ENCODE data around the gene RAB35. TPM values are rescaled to one million over a fixed set of nuclear protein-coding genes. Genes with fewer than 3 reads are reported as not detected.

The RAB35 gene
- polyA plus RNA-seq, 2 of the 4 experiments (the other 2 are of a cell fraction) = 44.0 to 67.6 TPM

GRCh38 chr12:120079411-120080400, 36.8 kb downstream of the RAB35 start:
- 21% methylated on average over 9 of the region's 9 CpGs for WGBS (ENCODE audit: missing lambda C conversion rate)
- TF ChIP-seq FOSL2 (IDR thresholded peaks at IDR 0.05) = no peak
- peak; percentile 22; the same call in 1 of the 2 replicates for TF ChIP-seq FOSL2 (CRISPR knock-in tag; IDR thresholded peaks at IDR 0.05)
- TF ChIP-seq, protein P1, sequence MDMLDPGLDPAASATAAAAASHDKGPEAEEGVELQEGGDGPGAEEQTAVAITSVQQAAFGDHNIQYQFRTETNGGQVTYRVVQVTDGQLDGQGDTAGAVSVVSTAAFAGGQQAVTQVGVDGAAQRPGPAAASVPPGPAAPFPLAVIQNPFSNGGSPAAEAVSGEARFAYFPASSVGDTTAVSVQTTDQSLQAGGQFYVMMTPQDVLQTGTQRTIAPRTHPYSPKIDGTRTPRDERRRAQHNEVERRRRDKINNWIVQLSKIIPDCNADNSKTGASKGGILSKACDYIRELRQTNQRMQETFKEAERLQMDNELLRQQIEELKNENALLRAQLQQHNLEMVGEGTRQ (IDR thresholded peaks at IDR 0.05) = no peak
- TF ChIP-seq, protein P2, sequence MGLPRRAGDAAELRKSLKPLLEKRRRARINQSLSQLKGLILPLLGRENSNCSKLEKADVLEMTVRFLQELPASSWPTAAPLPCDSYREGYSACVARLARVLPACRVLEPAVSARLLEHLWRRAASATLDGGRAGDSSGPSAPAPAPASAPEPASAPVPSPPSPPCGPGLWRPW (IDR thresholded peaks at IDR 0.05) = no peak
- no peak for TF ChIP-seq NR3C1 (IDR thresholded peaks at IDR 0.05)
- peak; percentile 78; the same call in 1 of the 2 replicates for TF ChIP-seq GATA3 (IDR thresholded peaks at IDR 0.05; ENCODE audit: borderline replicate concordance)
- no peak for TF ChIP-seq RFX5 (IDR thresholded peaks at IDR 0.05)
- TF ChIP-seq RAD21 (conservative IDR thresholded peaks at IDR 0.05 in 1 of 2, IDR thresholded peaks at IDR 0.05 in 1 of 2) = no peak
- no peak for TF ChIP-seq BHLHE40 (IDR thresholded peaks at IDR 0.05; ENCODE audit: low read depth, low read length)
- no peak for TF ChIP-seq MAX (IDR thresholded peaks at IDR 0.05)
- TF ChIP-seq CEBPB (IDR thresholded peaks at IDR 0.05) = no peak
- TF ChIP-seq ATOH8 (CRISPR knock-in tag; IDR thresholded peaks at IDR 0.05; ENCODE audit: low read depth) = no peak
- no peak for TF ChIP-seq ESRRA (IDR thresholded peaks at IDR 0.05; ENCODE audit: borderline replicate concordance, low read length)
- TF ChIP-seq HOXA7 (CRISPR knock-in tag; IDR thresholded peaks at IDR 0.05) = no peak
- TF ChIP-seq ZNF302 (CRISPR knock-in tag; IDR thresholded peaks at IDR 0.05) = no peak
- TF ChIP-seq POLR2AphosphoS2 (conservative IDR thresholded peaks at IDR 0.05; ENCODE audit: low read length) = no peak
- peak overlapping the region; percentile 87 for H3K4me2 ChIP-seq
- POLR2A ChIA-PET = interaction anchor here (0.7 kb wide), 1 partner anchor 121 kb away, joined by 4 read pairs; the partner anchor contains the start of gene RPLP0
- H3K4me3 ChIP-seq = no peak overlapping the region; the same call in 2 of the 3 replicates
- CTCF ChIA-PET = interaction anchor here (1.1 to 2.1 kb wide), 2 partner anchors 10 to 90 kb away, joined by 3 to 11 read pairs; partner anchors contain the start of gene BICDL1
- H3K9me3 ChIP-seq = no peaks in the 10 kb centered on the region
- peak overlapping the region; percentile 70 to 75 for H3K27ac ChIP-seq
- ATAC-seq (peak; percentile 47 to 78), DNase-seq (ENCODE audit: low read depth in 1 of 2, low spot score in 1 of 2) (peak; percentile 67), FAIRE-seq (peak; percentile 67)
- H3K4me1 ChIP-seq = peaks cover 22% of the 10 kb centered on the region

DNA sequence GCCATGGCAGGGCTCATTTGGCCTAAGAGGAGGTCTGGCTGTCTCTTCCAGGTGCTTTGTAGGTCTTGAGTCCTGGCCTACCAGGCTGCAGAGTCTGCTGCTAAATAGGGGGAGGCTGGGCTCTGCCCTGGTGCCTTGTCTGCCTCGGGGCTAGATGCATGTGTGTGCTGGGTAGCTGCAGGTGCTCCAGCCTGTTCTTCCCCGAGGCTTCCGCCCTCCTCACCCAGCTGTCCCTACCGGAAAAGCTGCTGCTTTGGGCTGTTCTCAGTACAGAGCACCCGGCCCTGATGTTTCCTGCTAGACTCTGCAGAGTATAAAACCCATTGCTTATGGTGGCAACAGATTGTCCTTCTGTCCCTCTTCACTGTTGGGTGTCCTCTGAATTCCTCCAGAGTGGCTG, 37.7 kb downstream of the RAB35 start:
- Histone ChIP-seq H3K9me3 (no peaks in the 10 kb centered on the region), H3K27ac (peak overlapping the region; percentile 65 to 75; a peak in 5 of 6 replicates), H3K4me1 (peaks cover 22% of the 10 kb centered on the region), H3K4me2 (peak overlapping the region; percentile 87), H3K4me3 (no peak overlapping the region)
- TF ChIP-seq REST (IDR thresholded peaks at IDR 0.05) = no peak
- 0 out of 2 replicates have a peak, but pooled peaks have one; percentile 14 for TF ChIP-seq MAX (IDR thresholded peaks at IDR 0.05)
- ATAC-seq (peak; percentile 17 to 46; a peak in 4 of 6 replicates), FAIRE-seq (no peak), DNase-seq (ENCODE audit: low read depth in 1 of 2, low spot score in 1 of 2) (no peak)
- ChIA-PET CTCF (interaction anchor here (1.0 to 2.1 kb wide), 3 partner anchors 8 to 89 kb away, joined by 4 to 11 read pairs (median 7); partner anchors contain the start of gene BICDL1), POLR2A (no interaction called here)
- 77% methylated on average over 5 of the region's 5 CpGs for WGBS (ENCODE audit: missing lambda C conversion rate)

Measured in A549 (cell line).